Measurements from ENCODE around the gene FKBP3. TPM values are rescaled to one million over a fixed set of nuclear protein-coding genes. Genes with fewer than 3 reads are reported as not detected.

Gene FKBP3
- total and polyA plus RNA-seq, 2 of the 8 experiments (the other 6 are each of a cell fraction or from before 2014, with no cell fraction given) = 36.0 to 149 TPM

- Histone ChIP-seq H3K9ac (replicated peaks in 1 of 4; ENCODE audit: extremely low read depth in 1 of 4, low read depth in 3 of 4, low read length in 3 of 4) (no peak overlapping the region), H3K9me3 (ENCODE audit: insufficient read depth in 2 of 2, low read depth in 1 of 2, low read length in 1 of 2) (no peaks in the 10 kb centered on the region), H3K4ac (replicated peaks; ENCODE audit: insufficient read length, low read depth, low read length) (no peak overlapping the region), H3K4me2 (ENCODE audit: insufficient read depth in 1 of 2, low read depth in 2 of 2, low read length in 2 of 2) (no peak overlapping the region), H4K91ac (replicated peaks; ENCODE audit: insufficient read length, low read length) (no peak overlapping the region), H3K18ac (ENCODE audit: extremely low read depth, low read length) (no peak overlapping the region), H2AFZ (ENCODE audit: low read length) (no peak overlapping the region), H3K23ac (ENCODE audit: insufficient read length) (no peak overlapping the region), H2BK15ac (ENCODE audit: low read length) (no peak overlapping the region), H3K79me1 (ENCODE audit: low read depth, low read length) (no peaks in the 10 kb centered on the region; the same call in 1 of the 2 replicates), H3K4me1 (replicated peaks in 1 of 4; ENCODE audit: control insufficient read depth in 3 of 4, insufficient read depth in 4 of 4, low read length in 3 of 4) (0 out of 7 replicates have a peak, but pooled peaks cover 0 to 3% (median 0%) of the 10 kb centered on the region in 4 experiments), H2BK20ac (ENCODE audit: low read length) (no peak overlapping the region), H4K5ac (ENCODE audit: insufficient read length, low read depth, low read length) (no peak overlapping the region), H2BK5ac (ENCODE audit: low read depth, low read length) (no peak overlapping the region), H3K36me3 (ENCODE audit: control insufficient read depth in 2 of 4, insufficient read depth in 4 of 4, low read length in 3 of 4) (no peaks in the 10 kb centered on the region; a peak in 1 of 8 replicates), H2AK5ac (ENCODE audit: low read depth, low read length) (no peak overlapping the region), H3K27me3 (replicated peaks in 1 of 4; ENCODE audit: control insufficient read depth in 3 of 4, extremely low read depth in 1 of 4, insufficient read depth in 3 of 4, low read length in 3 of 4) (no peaks in the 10 kb centered on the region), H2BK12ac (ENCODE audit: low read depth, low read length) (no peak overlapping the region), H3K23me2 (ENCODE audit: low read depth, low read length) (no peaks in the 10 kb centered on the region), H3K4me3 (ENCODE audit: extremely low read depth in 1 of 4, insufficient read depth in 2 of 4, low read depth in 3 of 4, low read length in 4 of 4) (no peak overlapping the region), H3K56ac (replicated peaks; ENCODE audit: insufficient read length, low read depth, low read length) (no peak overlapping the region), H3K27ac (ENCODE audit: low read depth, low read length) (no peak overlapping the region), H3K14ac (ENCODE audit: insufficient read length) (no peak overlapping the region), H4K8ac (ENCODE audit: extremely low read depth, insufficient read depth, low read length) (no peak overlapping the region), H3K79me2 (ENCODE audit: control insufficient read depth in 1 of 2, insufficient read depth in 2 of 2, low read length in 2 of 2) (no peaks in the 10 kb centered on the region), H4K20me1 (replicated peaks in 1 of 2; ENCODE audit: control insufficient read depth in 1 of 2, insufficient read depth in 2 of 2, low read length in 2 of 2) (no peaks in the 10 kb centered on the region), H2BK120ac (replicated peaks; ENCODE audit: low read depth, low read length) (no peak overlapping the region)
- TF ChIP-seq, protein P1, sequence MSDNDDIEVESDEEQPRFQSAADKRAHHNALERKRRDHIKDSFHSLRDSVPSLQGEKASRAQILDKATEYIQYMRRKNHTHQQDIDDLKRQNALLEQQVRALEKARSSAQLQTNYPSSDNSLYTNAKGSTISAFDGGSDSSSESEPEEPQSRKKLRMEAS (IDR thresholded peaks at IDR 0.05) = no peak
- POLR2A ChIA-PET (ENCODE audit: partially characterized antibody) = no interaction called here
- FAIRE-seq = no peak
- CTCF ChIA-PET (ENCODE audit: partially characterized antibody) = interaction anchor here (1.5 kb wide), 1 partner anchor 268 kb away, joined by 5 read pairs; no protein-coding TSS in a partner anchor
- WGBS, 2 experiments (ENCODE audit: extremely low coverage in 1 of 2, insufficient coverage in 1 of 2, insufficient read length in 1 of 2, insufficient replicate concordance in 2 of 2, low coverage in 1 of 2, low lambda C conversion rate in 2 of 2, missing lambda C conversion rate in 1 of 2) = 90% methylated on average over 3 of the region's 3 CpGs; no CpG with 5 or more reads in 1 of the 2 experiments
- DNase-seq (ENCODE audit: low read depth in 1 of 2, low spot score in 2 of 2) = no peak
Observed at GRCh38 chr14:45181806-45182205, 47.5 kb upstream of the FKBP3 start.

All from H1 (cell line).